AG09309 (cell line): ENCODE results near the gene MTERF4.

Experiments
- DNase-seq: peaks from one replicate; pipeline ENCODE4 v3.0.0-alpha.2; 2010; ENCODE audit warnings: low read depth
- H3K4me3 ChIP-seq: 2 replicates; pipeline ENCODE4 v1.5.1; 2011; ENCODE audit warnings: mild to moderate bottlenecking, low read depth, low read length, moderate library complexity; ENCODE audit not compliant: control insufficient read depth
- TF ChIP-seq, protein P1 (sequence below): IDR thresholded peaks from 2 replicates; pipeline ENCODE4 v1.5.1; 2011; ENCODE audit warnings: mild to moderate bottlenecking, low read depth, low read length, inconsistent platforms; ENCODE audit not compliant: insufficient read depth, control insufficient read depth; ENCODE audit errors: missing control alignments

The MTERF4 gene

DNA sequence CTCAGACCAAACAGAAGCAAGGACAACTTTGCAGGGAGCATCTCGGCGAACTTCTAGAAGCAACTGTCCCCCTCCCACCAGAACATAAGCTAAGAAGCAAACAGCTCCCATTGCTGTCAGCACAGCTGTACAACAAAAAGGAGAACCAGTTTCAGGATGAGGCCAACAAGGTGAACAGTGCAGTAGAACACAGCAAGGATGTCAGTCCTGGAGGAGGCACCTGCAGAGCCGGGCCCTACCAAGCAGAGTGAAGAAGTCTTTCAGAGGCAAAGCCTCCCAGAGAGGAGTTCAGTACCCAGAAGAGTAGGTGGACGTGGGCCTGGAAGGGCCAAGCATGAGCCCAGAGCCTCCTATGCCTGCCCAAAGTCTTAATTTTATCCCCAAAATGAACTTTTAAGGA is 46.2 kb upstream of the MTERF4 start:
- no peak for DNase-seq
- H3K4me3 ChIP-seq = no peak overlapping the region
- TF ChIP-seq, protein P1, sequence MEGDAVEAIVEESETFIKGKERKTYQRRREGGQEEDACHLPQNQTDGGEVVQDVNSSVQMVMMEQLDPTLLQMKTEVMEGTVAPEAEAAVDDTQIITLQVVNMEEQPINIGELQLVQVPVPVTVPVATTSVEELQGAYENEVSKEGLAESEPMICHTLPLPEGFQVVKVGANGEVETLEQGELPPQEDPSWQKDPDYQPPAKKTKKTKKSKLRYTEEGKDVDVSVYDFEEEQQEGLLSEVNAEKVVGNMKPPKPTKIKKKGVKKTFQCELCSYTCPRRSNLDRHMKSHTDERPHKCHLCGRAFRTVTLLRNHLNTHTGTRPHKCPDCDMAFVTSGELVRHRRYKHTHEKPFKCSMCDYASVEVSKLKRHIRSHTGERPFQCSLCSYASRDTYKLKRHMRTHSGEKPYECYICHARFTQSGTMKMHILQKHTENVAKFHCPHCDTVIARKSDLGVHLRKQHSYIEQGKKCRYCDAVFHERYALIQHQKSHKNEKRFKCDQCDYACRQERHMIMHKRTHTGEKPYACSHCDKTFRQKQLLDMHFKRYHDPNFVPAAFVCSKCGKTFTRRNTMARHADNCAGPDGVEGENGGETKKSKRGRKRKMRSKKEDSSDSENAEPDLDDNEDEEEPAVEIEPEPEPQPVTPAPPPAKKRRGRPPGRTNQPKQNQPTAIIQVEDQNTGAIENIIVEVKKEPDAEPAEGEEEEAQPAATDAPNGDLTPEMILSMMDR = no peak

DNA sequence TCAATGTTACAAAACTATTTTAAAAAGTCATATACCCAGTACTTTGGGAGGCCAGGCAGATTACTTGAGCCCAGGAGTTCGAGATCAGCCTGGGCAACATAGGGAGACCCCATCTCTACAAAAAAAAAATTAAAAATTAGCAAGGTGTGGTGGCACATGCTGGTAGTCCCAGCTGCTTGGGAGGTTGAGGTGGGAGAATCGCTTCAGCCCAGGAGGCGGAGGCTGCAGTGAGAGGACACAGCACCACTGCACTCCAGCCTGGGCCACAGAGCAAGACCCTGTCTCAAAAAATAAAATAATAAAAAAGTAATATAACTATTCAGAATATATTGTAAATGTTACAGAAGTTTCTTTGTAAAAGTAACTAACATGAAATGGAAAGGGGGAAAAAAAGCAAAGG is 45.2 kb upstream of the MTERF4 start:
- no peak for DNase-seq
- no peak overlapping the region for H3K4me3 ChIP-seq
- TF ChIP-seq, protein P1 = no peak

DNA sequence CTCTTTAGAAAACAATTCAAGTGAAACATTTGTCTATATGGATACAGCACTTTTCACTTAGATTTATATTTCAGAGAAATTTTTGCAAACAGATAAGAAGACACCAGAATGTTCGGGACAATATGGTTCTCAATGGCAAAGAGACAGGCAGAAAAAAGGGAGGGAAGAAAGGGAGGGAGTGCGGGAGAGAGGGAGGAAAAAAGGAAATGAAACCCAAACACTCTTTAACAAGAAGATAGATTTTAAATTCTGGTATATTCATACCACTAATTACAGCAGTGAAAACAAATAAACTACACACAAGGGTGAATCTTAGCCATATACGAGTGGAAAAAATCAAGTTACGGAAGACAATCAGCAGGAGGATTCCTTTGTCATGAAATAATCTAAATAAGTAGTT is 44.2 kb upstream of the MTERF4 start:
- DNase-seq = no peak
- H3K4me3 ChIP-seq = no peak overlapping the region
- TF ChIP-seq, protein P1 = no peak

DNA sequence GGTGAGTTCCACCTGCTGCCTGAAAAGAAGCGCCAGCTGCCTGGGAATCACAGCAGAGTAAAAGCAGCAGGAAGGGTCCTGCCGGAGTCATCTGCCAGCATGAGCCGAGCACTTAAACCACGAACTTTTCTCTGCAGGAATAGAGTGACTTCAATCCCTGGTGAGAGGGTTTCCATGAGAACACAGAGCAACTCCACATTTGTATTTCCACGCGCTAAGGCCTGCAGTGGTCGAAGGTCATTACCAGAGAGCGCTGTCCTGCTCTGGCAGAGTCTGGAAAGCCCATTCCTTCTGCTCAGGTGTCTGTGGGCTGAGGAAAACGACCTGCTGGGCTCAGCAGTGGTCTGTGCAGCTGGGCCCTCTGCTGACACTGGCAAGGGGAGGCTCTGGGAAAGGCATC is 40.5 kb upstream of the MTERF4 start:
- TF ChIP-seq, protein P1 = no peak
- no peak for DNase-seq
- H3K4me3 ChIP-seq = no peak overlapping the region

DNA sequence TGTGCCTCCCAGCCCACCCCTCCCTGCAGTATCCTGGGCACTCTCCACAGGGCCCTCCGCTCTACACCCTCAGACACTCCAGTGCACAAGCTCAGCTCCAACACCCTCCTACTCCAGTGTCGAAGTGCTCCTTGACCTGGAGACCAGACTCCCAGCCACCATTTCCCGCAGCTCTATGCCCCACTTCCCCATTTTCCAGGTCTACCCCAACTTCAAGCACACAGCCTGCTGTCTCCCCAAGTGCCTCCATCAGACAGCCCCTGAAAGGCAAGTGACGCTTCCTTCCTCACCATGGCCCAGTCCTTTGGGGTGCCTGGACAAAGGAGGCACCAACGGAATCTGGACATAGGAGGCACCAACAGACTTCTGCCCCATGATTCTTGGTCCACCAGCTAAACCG is 40.0 kb upstream of the MTERF4 start:
- TF ChIP-seq, protein P1 = no peak
- no peak for DNase-seq
- no peak overlapping the region for H3K4me3 ChIP-seq

DNA sequence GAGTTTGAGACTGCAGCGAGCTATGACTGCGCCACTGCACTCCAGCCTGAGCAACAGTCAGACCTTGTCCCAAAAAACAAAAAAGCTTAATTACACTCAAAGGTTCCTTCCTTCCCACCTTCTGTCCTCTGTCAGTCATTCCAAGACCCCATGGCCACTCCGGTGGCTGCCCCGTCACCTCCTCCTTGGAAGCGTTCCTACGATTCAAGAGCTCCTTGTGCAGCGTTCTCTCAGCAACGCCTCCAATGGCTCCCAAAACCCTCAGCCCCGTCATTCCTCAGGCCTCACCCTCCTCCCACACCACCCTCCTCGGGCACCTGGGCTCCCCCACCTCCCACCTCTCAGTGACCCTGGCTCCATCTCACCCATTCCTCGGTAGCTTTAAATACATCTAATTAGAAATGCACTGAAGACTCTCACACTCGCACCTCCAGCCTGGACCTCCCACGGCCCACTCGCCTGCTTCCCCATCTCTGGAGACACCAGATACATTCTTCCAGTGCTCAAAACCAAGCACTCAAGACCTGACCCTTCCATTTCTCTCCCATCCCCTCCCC is 39.2 kb upstream of the MTERF4 start:
- no peak overlapping the region for H3K4me3 ChIP-seq
- no peak for DNase-seq
- TF ChIP-seq, protein P1 = no peak

DNA sequence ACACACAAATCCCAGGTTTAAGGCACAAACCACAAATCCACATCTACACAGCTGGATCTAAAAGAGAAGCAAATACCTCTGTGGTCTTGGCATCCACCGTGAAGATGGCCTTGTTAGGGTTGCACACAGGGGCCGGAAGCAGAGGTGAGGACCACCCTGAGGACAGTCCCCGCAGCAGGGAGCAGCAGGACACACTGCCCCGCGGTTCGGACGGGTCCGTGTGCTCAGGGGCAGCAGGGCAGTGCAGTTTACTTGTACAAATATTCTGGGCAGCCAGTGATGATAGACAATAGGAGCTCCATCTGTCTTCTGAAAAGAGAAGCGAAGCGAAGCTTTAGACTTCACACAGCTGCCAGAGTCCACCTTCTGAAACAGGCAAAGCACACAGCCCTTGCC is 38.4 kb upstream of the MTERF4 start:
- TF ChIP-seq, protein P1 = no peak
- no peak for DNase-seq
- no peak overlapping the region for H3K4me3 ChIP-seq
